NCI-H2171 treated with DMSO at 0.1 percent for 48 hours (cell line): ENCODE results near the gene SPON1.
"Not testable (repeated sequence)": the region's sequence is repeated elsewhere in the genome, so short reads cannot be mapped to it uniquely, and the experiment has no call there.

Experiments
- DNase-seq: peaks from one replicate; lab custom pipeline; 2025; lab: John Stamatoyannopoulos, UW

Gene SPON1

GRCh38 chr11:14125529-14125928 is 163.0 kb downstream of the SPON1 start:
- no peak for DNase-seq

GRCh38 chr11:14127679-14128078 is 165.2 kb downstream of the SPON1 start:
- no peak for DNase-seq

DNA sequence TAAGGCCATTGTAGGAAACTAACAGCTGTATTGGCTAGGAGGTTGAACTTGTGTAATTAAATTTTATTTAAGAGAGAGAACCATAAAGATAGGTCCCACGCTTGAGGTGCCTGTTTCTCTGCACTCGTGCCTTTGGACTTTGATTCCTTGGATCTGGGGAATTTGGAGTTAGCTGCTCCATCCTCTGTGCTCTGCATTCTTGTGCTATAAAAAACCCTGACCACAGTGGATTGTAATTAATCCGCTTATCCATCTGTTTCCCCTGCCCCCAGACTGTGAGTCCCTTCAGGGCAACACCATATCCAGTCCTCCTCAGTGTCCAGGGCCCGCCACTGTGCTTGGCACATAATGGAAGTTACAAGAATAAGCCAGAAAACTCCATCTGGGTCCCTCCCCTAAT is 169.8 kb downstream of the SPON1 start:
- DNase-seq = no peak

GRCh38 chr11:14133381-14133780 is 170.9 kb downstream of the SPON1 start:
- DNase-seq = no peak

GRCh38 chr11:14136561-14136960 is 174.0 kb downstream of the SPON1 start:
- no peak for DNase-seq

GRCh38 chr11:14137284-14137683 is 174.8 kb downstream of the SPON1 start:
- DNase-seq = no peak

GRCh38 chr11:14140991-14141390 is 178.5 kb downstream of the SPON1 start:
- DNase-seq = no peak

DNA sequence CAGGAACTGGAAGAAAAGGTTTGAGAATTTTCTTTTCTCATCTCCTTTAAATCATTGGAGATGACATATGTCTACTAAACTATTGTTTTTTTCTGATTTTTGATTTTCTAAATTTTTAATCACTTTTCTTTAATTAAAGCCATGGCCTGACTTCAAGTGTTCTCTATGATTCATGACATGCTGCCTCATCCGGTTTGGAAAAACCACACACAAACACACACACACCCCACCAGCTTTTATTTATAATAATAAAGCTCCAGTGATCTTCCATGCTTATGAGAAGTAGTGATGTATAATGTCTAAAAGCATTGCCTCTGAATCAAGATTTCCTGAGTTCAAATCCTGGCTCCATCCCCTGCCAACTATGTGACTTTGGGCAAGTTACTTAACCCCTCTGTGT is 179.2 kb downstream of the SPON1 start:
- no peak for DNase-seq

DNA sequence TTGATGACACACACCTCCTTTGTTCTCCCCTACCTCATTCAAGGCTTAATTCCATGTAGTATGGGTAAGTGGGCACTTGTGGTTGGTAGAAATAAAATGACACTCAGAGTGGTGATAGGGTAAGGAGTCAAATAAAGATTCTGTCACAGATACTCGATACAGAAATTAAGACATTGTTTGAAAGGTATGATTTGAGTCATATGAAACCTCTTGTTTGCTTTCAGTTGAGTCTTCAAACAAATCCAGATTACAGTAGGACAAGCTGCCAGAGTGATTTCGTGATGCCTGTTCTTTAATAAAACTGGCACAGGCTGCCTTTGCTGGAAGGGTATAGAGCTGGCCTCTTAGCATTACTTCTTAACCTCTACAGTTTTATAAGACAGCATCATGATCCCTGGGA is 182.4 kb downstream of the SPON1 start:
- no peak for DNase-seq

DNA sequence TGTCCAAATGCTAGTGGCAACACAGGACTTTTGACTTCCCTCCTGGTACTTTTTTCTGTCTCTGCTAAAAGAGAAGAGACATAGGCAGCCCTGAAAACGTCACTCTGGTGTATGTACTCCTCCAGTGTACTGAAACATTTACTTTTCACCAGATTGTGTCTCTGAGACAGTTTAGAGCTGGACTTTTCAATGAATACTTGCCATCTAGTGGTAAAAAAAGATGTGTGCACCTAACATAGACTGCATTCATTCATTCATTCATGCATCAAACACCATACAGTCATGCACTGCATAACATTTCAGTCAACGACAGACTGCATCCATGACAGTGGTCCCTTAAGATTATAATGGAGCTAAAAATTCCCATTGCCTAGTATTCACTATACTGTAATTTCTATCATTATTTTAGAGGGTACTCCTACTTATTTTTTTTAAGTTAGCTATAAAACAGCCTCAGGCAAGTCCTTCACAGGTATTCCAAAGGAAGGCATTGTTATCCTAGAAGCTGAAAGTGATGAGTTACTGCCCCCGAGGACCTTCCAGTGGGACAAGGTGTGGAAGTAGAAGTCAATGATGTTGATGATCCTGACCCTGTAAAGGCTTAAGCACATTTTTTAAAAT is 186.2 kb downstream of the SPON1 start:
- peak; percentile 2 for DNase-seq

- DNase-seq = no peak
These were observed 187.2 kb downstream of the SPON1 start for GRCh38 chr11:14149683-14150082.

GRCh38 chr11:14150878-14151277 is 188.4 kb downstream of the SPON1 start:
- DNase-seq = no peak

DNA sequence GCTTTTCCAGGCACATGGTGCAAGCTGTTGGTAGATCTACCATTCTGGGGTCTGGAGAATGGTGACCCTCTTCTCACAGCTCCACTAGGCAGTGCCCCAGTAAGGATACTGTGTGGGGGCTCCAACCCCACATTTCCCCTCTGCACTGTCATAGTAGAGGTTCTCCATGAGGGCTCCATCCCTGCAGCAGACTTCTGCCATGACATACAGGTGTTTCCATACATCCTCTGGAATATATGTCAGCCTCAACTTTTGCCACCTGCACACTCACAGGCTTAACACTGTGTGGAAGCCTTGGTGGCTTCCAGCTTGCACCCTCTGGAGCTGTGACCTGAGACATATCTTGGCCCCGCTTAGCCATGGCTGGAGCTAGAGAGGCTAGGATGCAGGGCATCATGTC is 191.6 kb downstream of the SPON1 start:
- not testable (repeated sequence) for DNase-seq

GRCh38 chr11:14158393-14158792 is 195.9 kb downstream of the SPON1 start:
- DNase-seq = no peak

- DNase-seq = no peak
These were observed 201.1 kb downstream of the SPON1 start for GRCh38 chr11:14163576-14163975.

DNA sequence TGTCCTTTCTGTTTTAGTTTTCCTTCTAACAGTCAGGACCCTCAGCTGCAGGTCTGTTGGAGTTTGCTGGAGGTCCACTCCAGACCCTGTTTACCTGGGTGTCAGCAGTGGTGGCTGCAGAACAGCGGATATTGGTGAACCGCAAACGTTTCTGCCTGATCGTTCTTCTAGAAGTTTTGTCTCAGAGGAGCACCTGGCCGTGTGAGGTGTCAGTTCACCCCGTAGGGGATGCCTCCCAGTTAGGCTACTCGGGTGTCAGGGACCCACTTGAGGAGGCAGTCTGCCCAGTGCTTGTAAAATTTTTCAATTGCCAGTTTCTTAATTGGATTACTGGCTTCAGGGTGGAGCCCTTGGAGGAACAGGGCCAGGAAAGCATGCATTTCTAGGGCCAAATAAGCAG is 211.2 kb downstream of the SPON1 start:
- DNase-seq = not testable (repeated sequence)

DNA sequence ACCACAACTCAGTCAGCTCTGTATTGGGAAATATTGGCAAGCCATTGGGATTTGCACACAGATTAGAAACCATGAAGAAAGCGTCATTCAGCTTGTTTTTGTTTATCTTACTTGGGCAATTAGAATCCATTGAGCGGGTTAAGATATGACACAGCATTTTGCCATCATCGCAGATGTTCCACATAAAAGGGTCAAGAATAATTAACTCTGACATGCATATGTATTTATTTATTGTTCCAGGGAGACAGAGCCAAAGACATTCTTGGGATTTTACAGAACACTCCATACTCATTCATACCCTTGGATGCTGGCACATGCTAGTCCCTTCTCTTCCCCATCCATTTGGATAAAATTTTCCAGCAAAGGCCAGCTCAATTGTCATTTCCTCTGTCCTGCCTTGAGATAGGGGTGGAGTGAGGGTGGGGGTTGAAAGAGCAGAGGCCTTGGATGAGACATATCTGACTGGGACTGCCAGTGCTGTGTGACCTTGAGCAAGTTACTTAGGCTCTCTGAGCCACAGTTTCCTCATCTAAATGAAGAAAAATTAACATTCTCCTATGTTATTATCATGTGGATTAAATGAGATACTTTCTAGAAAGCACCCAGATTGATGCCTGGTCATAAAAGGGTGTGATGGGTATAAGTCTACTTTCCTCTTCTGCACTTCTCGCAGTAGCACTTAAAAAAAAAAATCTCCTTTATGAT is 216.7 kb downstream of the SPON1 start:
- DNase-seq = no peak

- DNase-seq = no peak
These were observed 218.6 kb downstream of the SPON1 start for GRCh38 chr11:14181121-14181520.

GRCh38 chr11:14182833-14183364 is 220.4 kb downstream of the SPON1 start:
- DNase-seq = no peak

- DNase-seq = no peak
These were observed 221.8 kb downstream of the SPON1 start for GRCh38 chr11:14184028-14184940.

GRCh38 chr11:14185461-14185860 is 222.9 kb downstream of the SPON1 start:
- no peak for DNase-seq

DNA sequence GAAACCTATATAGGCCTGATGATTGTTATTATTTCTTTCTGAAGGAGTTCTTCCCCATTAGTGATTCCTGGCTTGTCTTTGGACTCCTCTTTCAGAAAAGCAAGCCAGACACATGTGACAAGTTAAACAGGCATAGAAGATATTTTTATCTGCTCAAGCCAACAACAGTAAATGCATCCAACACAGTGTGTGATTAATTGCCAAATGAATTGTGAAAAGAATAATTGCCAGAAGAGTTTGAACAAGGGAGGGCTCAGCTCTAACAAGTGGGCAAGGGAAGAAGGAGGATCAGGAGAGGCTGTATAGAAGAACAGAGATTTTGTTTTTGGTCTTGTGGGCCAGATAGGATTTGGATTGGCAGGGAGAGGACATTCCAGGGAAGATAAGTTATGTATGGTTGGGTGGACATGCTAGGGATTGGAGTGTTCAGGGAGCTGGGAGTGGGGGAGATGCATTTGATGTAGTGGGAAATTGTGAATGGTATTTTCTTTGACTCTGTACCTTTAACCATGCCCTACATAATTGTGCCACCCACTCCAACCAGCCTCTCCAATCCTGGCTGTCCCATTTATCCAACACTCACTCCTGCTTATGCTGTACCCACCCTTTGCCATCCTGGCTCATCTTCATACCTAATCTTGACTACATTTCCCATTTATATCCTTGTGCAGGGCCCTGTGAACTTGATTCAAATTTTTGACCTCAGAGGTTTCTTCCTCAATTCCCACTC is 223.7 kb downstream of the SPON1 start:
- no peak for DNase-seq
